HG03159 (cell line): ENCODE data around the gene RTP3.
"Not testable (repeated sequence)": the region's sequence is repeated elsewhere in the genome, so short reads cannot be mapped to it uniquely, and the experiment has no call there.

Experiments
- ATAC-seq: cut with Tn5 transposase; IDR thresholded peaks from one replicate; pipeline ENCODE4 v1.9.1; 2021; ENCODE audit warnings: mild to moderate bottlenecking, moderate library complexity; ENCODE audit not compliant: unreplicated experiment

RTP3 gene

DNA sequence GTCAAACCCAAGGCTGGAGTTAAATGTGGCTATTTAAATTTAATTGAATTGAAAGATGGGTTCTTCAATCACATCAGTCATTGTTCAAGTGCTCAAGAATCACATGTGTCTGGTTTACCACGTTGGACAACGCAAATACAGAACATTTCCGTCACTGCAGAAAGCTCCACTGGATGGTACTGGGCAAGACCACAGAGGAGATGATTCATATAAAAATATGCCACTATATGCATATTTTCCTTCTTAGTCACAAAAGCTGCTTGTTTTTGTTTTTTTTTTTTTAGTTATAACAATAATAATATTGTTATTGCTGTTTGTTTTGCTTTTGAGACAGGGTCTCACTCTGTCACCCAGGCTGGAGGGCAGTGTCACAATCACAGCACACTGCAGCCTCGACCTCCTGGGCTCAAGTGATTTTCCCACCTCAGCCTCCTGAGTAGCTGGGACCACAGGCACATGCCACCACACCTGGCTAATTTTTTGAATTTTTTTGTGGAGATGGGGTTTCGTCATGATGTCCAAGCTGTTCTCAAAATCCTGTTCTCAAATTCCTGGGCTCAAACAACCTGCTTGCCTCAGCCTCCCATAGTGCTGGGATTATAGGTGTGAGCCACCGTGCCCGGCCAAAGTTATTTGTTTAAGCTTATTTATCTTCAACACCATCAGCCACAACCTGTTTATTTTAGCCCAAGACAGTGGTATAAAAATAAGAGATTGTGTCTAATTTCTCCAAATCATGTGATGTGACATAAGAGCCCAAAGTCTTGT lies 19.4 kb downstream of the RTP3 start:
- ATAC-seq: no peak

DNA sequence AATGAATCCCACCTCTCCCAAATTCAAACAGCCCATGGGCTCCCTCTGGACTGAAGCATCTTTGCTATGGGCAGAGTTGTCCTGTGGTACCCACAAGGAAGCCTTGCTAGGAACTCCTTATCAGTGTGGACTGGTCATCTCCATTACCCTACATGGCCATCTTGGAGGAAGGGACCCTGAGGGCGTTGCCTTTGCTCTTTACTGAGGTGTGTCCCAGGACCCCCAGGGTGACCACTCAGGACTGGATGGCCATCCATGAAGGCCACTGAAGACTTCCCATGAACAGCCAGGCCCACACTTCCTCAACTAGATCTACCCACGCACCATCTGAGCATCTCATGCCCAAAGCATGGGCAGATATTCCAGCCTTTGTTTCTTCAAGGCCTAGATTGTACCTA lies 20.0 kb downstream of the RTP3 start:
- no peak for ATAC-seq

DNA sequence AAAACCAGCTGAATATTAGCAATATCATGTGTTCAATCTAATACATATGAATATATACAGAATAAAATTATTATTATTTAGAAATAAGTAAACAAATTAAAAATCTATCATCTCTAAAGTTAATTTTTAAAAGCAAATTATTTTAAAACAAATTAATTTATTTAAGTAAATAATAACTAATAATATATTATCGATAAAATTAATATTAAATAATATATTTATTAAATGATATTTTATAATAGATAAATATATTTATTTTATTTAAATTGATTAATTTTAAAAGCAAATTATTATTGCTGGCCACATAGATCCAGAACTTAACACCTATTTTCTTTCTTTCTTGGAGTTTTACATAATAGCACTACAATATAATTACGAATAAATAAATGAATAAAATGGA lies 22.2 kb downstream of the RTP3 start:
- no peak for ATAC-seq

DNA sequence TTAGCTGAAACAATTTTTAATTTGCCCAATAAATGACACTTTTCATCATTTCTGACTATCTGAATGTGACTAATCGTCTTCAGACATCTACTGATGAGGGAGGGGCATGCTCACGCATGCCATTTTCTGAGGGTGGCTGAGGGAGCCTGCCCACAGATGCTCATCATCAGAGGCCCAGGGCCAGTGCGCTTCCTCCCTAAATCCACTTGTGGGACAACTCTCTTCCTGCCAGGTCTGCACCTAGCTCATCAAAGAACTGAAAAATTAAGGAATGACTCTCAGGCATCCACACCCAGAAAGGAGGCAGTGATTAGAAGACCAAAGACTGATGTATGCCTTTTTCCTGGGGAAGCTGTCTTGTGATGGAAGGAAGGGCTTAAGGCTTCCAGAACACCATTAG lies 22.8 kb downstream of the RTP3 start:
- no peak for ATAC-seq

DNA sequence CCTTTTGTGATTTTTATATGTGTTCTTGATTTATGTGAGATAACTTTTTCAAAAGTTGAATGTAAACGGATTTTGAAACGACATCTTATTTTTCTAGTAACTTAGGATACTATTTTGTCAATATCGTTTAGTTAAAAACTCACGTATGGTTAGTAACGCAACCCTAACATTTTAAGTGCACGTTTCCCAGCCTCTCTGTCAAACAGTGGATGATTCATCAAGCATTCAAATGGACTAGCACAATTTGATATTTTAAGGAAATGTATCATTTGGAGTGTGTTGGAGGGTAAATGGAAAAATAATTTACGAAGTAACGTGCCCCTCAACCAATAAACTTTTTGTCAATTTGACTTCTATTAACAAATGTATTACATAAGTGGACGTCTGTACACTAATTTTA lies 23.3 kb downstream of the RTP3 start:
- no peak for ATAC-seq

DNA sequence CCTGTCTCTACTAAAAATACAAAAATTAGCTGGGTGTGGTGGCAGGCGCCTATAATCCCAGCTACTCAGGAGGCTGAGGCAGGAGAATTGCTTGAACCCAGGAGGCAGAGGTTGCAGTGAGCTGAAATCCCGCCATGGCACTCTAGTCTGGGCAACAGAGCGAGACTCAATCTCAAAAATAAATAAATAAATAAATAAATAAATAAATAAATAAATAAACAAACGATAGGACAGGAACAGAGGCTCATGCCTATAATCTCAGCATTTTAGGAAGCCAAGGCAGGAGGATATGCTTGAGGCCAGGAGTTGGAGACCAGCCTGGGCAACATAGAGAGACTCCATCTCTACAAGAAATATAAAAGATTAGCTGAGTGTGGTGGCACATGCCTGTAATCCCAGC lies 24.4 kb downstream of the RTP3 start:
- not testable (repeated sequence) for ATAC-seq

DNA sequence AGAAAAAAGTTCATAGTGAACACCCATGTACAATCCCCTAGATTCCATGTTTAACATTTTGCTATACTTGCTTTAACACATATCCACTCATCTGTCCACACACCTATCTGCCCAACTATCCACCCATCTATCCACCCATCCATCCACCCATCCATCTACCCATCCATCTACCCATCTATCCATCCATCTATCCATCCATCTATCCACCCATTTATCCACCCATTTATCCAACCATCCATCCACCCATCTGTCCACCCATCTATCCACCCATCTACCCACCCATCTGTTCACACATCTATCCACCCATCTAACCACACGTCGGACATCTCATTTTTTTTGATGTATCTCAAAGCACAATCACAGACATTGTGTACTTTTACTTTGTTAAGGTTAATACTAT lies 25.8 kb downstream of the RTP3 start:
- no peak for ATAC-seq

DNA sequence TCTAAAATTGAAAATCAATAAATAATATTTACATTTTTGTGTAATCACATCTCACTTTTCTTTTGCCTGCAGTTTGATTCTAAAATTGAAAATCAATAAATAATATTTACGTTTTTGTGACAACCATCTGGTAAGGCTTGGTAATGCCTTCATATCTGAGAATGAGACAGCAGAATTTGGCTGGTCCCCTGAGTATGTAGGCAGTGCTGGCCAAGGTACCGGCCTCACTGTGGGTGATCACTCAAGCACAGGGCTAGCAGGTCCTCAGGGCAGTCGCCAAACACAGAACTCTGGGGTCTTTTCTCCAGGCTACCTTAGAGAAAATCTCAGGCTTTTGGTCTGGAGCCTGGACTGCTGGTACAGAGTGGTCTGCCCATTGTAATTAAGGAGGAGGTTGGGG lies 26.2 kb downstream of the RTP3 start:
- no peak for ATAC-seq

DNA sequence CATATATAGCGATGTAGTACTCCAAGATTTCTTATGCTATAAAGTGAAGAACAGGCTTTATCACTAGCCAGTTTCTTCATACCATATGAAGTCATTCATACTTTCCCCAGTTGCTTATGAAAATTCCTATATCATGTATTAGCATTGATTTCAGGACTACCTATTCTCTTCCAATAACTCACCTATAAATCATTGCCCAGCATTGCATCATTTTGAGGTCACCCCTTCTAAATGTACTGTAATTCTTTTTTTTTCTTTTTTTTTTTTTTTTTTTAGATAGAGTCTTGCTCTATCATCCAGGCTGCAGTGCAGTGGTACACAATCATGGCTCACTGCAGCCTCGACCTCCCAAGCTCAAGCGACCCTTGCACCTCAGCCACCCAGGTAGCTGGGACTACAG lies 27.1 kb downstream of the RTP3 start:
- ATAC-seq: no peak

DNA sequence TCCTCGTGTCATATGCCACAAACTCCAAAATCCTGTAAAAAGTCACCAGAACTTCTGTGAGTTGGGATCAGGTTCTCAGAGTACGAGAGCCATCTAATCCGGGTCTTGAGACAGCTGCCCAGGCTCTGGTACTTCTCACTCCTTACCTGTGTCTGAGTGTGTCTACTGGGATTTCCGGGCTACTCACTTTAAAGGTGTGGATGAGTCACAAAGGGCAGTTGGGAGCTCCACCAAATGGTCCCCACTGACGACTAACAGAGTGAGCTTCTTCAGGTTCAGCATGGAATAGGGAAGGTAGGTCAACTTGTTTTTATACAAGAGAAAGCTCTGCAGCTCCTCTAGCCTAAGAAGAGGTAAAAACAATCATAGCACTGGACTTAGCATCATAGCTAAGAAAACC lies 29.5 kb downstream of the RTP3 start:
- no peak for ATAC-seq

DNA sequence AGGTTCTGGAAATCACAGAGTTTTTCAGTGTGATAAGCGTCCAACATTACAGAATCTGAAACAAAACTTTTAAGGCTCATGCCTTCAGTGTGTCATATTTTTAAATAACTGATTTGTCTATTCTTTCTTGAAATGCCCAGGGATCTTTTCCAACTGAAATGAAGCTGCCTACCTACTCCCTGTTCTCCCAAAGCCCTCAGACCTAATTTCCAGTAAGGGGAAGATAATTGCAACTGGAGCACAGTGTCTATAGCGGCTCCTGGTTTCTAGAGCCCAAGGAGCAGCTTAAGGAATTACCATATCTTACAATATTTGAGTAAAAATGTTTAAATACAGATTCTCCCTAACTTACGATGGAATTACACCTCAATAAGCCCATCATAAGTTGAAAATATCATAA lies 35.3 kb downstream of the RTP3 start:
- ATAC-seq: no peak

DNA sequence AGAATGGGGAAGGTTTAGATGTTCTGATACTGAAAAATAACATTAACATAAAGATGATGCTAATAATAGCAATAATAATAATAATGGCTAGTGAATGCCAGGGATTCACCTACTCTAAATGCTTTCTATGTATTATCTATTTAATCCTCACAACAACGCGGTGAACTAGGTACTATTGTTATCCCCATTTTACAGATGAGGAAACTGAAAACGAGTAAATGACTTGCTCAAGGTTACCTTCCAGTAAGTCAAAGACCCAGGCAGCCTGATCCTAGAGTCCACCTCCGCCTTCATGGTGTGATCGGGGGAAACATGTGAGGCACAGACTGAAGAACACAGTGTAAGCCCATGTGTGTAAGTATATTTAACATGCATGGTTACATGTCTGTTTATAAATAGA lies 38.0 kb downstream of the RTP3 start:
- no peak for ATAC-seq

DNA sequence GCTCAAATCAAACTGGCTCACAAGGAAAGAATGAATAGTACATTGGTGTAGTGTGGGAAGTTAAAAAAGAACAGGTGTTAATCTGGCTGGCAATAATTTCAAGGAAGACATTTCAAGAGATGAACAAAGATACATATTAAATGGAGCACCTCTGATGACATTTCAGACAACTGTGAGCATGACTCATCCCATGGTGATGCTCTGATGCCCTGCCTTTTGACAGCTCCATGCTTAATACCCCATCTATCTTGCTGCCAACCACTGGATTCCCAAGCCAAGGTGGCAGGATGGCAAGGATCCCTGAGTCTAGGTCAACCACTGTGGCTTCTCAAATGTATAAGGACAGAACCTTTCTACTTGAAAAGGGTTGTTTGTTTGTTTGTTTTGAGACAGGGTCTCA lies 39.0 kb downstream of the RTP3 start:
- no peak for ATAC-seq

DNA sequence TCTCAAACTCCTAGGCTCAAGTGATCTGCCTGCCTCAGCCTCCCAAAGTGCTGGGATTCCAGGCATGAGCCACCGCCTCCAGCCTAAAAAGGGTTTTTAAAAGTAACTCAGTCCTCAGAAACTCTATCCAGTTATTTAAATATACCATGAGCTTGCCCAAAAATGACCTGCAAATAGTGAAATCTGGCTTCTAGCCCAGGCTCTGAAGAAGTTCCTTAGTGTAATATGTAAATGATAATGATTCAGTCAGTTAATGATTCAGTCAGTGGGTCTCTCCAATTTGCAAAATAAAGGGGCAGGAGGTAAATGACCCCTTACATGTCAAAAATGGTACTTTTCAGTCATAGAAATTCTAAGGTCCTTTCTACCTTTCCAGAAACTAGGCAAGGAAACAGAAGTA lies 39.5 kb downstream of the RTP3 start:
- ATAC-seq: no peak

DNA sequence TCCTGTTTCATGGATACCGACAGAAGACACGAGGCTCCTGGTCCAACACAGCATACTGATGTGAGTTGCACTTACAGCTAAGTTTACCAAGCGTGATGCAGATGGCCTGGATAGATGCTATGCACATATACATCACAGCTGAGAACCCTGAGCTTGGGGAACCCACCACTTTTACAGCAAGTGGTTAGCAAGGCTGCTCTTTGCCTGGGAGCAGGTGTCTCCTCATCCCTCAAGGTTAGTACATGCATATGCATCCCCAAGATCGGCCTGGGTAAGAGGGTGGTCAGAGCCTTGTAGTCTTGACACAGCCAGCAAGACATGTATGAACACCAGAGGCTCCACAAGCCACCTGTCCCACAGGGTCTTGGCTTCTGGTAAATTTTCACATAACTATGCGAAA lies 40.0 kb downstream of the RTP3 start:
- no peak for ATAC-seq

DNA sequence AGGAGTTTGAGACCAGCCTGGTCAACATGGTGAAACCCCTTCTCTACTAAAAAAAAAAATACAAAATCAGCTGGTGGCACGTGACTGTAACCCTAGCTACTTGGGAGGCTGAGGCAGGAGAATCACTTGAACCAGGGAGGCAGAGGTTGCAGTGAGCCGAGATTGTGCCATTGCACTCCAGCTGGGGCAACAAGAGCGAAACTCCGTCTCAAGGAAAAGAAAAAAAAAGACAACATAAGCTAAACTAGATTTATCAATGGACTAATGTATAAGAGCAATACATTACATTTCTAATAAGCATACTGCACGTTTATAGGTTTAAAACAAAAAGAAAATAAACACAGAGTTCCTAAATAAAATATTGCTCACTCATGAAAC lies 40.6 kb downstream of the RTP3 start:
- not testable (repeated sequence) for ATAC-seq

DNA sequence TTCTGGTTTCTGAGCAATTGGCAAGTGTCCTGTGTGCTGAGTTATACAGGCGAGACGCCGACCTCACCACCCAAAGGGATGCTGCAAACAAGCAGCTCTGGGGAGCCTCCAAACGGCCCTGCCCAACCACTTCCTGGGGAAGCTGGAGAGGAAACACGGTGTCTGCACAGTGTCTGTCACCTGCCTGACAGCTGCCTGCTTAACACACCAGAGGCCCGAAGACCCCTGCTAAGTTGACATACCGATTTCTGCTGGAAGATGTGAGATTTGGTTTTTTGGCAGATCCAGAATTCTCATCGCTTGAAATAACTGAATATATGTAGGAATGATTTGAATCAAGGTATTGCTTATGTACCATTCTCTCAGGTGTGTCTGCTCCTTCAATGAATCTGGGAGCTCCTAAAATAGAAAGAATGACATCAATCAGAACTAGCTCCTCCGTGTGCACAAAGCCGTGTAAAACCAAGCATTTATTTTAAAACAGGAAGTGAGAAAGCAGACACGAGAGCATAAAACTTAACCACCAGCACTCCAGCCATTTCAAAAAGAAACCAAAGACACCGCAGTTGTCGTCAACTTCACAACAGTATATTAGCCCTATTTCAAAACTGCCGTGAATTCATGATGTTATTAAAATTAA lies 41.1 kb downstream of the RTP3 start:
- ATAC-seq: peak; percentile 77

DNA sequence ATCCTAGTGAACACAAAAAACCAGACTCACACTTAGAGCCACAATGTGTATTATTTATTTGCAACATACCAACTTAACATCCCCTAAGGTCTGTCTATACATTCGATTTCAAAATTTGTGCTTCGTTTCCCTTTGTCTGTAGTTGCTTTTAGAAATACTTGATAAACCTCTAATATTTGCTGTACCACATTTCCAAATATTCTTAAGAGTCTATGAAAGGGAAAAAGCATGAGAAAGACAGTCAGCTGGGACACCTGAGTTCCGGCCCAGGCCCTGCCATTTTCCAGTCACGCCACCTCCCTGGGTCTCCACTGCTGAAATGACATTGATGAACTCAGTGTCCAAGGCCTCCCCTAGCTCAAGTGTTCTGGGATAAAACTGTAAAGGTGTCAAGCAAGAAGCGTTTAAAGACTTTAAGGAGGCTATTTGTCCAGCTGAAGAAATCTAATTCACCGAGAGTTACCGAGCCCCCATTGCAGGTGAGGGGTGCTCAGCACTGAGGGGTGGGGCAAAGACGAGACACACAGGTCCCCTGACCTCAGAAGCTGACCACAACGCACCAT lies 41.7 kb downstream of the RTP3 start:
- no peak for ATAC-seq

DNA sequence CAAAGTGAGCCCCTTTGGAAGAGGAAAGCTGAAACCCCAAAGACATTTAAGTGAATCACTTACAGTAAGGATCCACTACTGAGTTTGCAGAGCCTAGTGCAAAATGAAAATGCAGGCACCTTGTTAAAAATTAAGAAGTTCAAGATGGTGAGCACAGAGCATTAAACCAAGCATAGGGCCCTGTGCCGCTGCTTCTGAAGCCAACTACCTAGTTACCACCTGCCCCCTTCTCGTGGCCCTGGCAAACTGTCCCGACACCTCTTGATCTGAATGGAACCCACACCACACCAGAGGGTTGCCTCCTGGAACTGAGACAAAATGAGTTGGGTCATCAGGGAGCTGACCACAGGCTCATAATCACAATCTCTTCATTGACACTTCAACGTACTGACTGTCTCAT lies 42.8 kb downstream of the RTP3 start:
- ATAC-seq: no peak

DNA sequence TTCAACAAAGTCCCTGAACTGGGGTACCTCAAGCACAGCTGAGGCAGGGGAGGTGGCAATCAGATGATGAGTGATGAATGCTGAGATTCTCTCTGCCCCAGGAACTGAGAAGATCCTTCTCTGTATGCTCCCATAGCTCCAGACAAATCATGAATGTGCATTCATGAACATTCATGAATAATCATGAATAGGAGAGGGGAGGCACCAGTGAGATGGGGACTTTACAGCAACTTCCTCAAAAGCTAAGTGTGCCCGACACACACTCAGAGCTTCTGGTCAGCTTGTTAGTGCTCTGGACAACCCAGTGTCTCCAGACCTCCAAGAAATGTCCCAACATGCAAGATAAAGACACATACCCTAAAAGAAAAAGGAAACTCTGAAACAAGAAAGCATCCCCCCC lies 44.1 kb downstream of the RTP3 start:
- no peak for ATAC-seq

DNA sequence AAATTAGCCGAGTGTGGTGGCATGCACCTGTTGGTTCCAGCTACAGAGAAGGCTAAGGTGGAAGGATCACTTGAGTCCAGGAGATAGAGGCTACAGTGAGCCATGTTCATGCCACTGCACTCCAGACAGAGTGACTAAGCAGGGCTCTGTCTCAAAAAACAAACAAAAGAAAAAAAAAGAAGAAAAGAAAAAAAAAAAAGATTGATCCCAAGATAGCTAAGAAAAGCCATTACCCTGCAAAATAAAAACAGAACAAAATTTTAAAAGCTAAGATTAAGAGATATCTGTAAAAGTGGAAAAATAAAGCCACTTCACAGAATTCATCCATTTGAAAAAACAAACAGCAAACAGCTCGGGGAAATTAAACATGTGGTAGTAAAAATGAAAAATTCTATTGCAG lies 44.6 kb downstream of the RTP3 start:
- no peak for ATAC-seq

DNA sequence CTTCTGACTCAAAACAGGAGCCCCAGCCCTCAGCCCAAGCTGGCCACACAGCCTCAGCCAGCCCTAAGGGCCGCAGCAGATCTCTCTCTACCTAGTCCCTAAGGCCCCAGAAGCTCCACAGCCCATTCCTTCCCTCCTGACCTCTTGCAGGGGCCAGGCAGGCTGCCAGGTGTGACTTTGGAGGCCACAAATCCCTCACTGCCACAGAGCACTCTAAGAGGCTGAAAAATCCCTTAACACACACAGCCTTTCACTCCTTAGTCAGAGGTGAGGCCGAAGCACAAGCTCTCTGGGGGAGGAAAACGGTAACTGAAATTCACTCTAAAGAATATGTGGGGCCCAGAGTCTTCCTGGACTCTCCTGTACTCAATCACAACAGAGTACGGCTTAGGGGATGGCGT lies 45.0 kb downstream of the RTP3 start:
- ATAC-seq: no peak
